HEK293 (cell line): ENCODE results near the gene AR.

Experiments used
- CTCF ChIA-PET: fragments of 350-600 bp; formaldehyde crosslinking; extraction: SDS; loops from one replicate; lab custom pipeline; 2021; ENCODE audit warnings: antibody characterized with exemption; lab: Yijun Ruan, JAX
- POLR2A ChIA-PET: fragments of 300-600 bp; formaldehyde crosslinking; extraction: SDS; loops from one replicate; lab custom pipeline; 2020; ENCODE audit warnings: antibody characterized with exemption, inconsistent platforms; lab: Yijun Ruan, JAX
- H3K27ac ChIP-seq: fragments of 200-500 bp; sonication (Bioruptor generic); 2 replicates; pipeline ENCODE4 v1.5.1; 2014; ENCODE audit warnings: low read depth, low read length, control low read depth, inconsistent platforms; ENCODE audit errors: extremely low read depth
- H3K36me3 ChIP-seq, 2 experiments: fragments of 200-500 bp in 1 of 2; sonication (Bioruptor generic) in 1 of 2; 1 replicate in 1 of 2; 2 replicates in 1 of 2; pipeline ENCODE4 v1.5.1; 2014 to 2017; ENCODE audit warnings: inconsistent platforms in 2 of 2, low read length in 2 of 2; ENCODE audit not compliant: control insufficient read depth in 2 of 2, insufficient read depth in 1 of 2
- H3K4me1 ChIP-seq: fragments of 200-500 bp; sonication (Bioruptor generic); 2 replicates; pipeline ENCODE4 v1.5.1; 2014; ENCODE audit warnings: mild to moderate bottlenecking, low read length, inconsistent platforms; ENCODE audit not compliant: control insufficient read depth, insufficient read depth
- H3K4me3 ChIP-seq: 2 replicates; pipeline ENCODE4 v1.5.1; 2011; ENCODE audit warnings: low read depth, mild to moderate bottlenecking, control low read depth, low read length, moderate library complexity
- H3K9me3 ChIP-seq: fragments of 200-500 bp; sonication (Bioruptor generic); 2 replicates; pipeline ENCODE4 v1.5.1; 2014; ENCODE audit warnings: low read depth, low read length, inconsistent platforms; ENCODE audit not compliant: control insufficient read depth, insufficient read depth
- KLF10 ChIP-seq: fragments of 450-650 bp; IDR thresholded peaks from 2 replicates; pipeline ENCODE4 v1.5.1; 2018; ENCODE audit warnings: missing biosample characterization, mild to moderate bottlenecking, missing genetic modification characterization
- PBX3 ChIP-seq: sonication (generic); formaldehyde crosslinking; IDR thresholded peaks from 2 replicates; pipeline ENCODE4 v1.8.1; 2022; ENCODE audit warnings: mild to moderate bottlenecking, moderate library complexity, missing genetic modification reagents
- PRDM1 ChIP-seq: fragments of 450-650 bp; formaldehyde crosslinking; IDR thresholded peaks from 2 replicates; pipeline ENCODE4; 2016; ENCODE audit warnings: missing biosample characterization, missing genetic modification characterization
- PRDM2 ChIP-seq: fragments of 450-650 bp; formaldehyde crosslinking; IDR thresholded peaks from 2 replicates; pipeline ENCODE4 v1.5.1; 2016; ENCODE audit warnings: missing biosample characterization, missing genetic modification characterization, borderline replicate concordance
- REST ChIP-seq: fragments of 450-650 bp; formaldehyde crosslinking; IDR thresholded peaks from 2 replicates; pipeline ENCODE4 v1.5.1; 2016; ENCODE audit warnings: missing biosample characterization, missing genetic modification characterization
- SP2 ChIP-seq: fragments of 450-650 bp; formaldehyde crosslinking; IDR thresholded peaks from 2 replicates; pipeline ENCODE4 v1.5.1; 2016; ENCODE audit warnings: missing biosample characterization, missing genetic modification characterization
- ZBTB49 ChIP-seq: fragments of 450-650 bp; formaldehyde crosslinking; IDR thresholded peaks from 2 replicates; pipeline ENCODE4 v1.5.1; 2016; ENCODE audit warnings: missing biosample characterization, missing genetic modification characterization, low read depth
- ZEB2 ChIP-seq: fragments of 450-650 bp; formaldehyde crosslinking; IDR thresholded peaks from 2 replicates; pipeline ENCODE4 v1.5.1; 2016; ENCODE audit warnings: missing biosample characterization, missing genetic modification characterization
- ZFP69B ChIP-seq: fragments of 450-650 bp; formaldehyde crosslinking; IDR thresholded peaks from 2 replicates; pipeline ENCODE4 v1.5.1; 2016; ENCODE audit warnings: missing biosample characterization, missing genetic modification characterization
- ZNF112 ChIP-seq: fragments of 450-650 bp; formaldehyde crosslinking; IDR thresholded peaks from 2 replicates; pipeline ENCODE4 v1.5.0; 2017; ENCODE audit warnings: missing biosample characterization, missing genetic modification characterization
- ZNF121 ChIP-seq: fragments of 450-650 bp; formaldehyde crosslinking; IDR thresholded peaks from 2 replicates; pipeline ENCODE4 v1.5.1; 2016; ENCODE audit warnings: missing biosample characterization, missing genetic modification characterization
- ZNF23 ChIP-seq: fragments of 450-650 bp; formaldehyde crosslinking; IDR thresholded peaks from 2 replicates; pipeline ENCODE4 v1.5.1; 2016; ENCODE audit warnings: missing biosample characterization, missing genetic modification characterization, borderline replicate concordance
- ZNF239 ChIP-seq: fragments of 450-650 bp; formaldehyde crosslinking; IDR thresholded peaks from 2 replicates; pipeline ENCODE4 v1.5.1; 2016; ENCODE audit warnings: missing biosample characterization, missing genetic modification characterization
- ZNF473 ChIP-seq: fragments of 450-650 bp; formaldehyde crosslinking; IDR thresholded peaks from 2 replicates; pipeline ENCODE4 v1.5.1; 2017; ENCODE audit warnings: missing biosample characterization, missing genetic modification characterization
- ZNF48 ChIP-seq: fragments of 450-650 bp; formaldehyde crosslinking; IDR thresholded peaks from 2 replicates; pipeline ENCODE4 v1.5.1; 2016; ENCODE audit warnings: missing biosample characterization, missing genetic modification characterization
- ZNF514 ChIP-seq: fragments of 450-650 bp; formaldehyde crosslinking; IDR thresholded peaks from 2 replicates; pipeline ENCODE4 v1.5.1; 2016; ENCODE audit warnings: missing biosample characterization, missing genetic modification characterization
- ZNF561 ChIP-seq: fragments of 450-650 bp; IDR thresholded peaks from 2 replicates; pipeline ENCODE4 v1.5.1; 2018; ENCODE audit warnings: missing biosample characterization, missing genetic modification characterization, borderline replicate concordance
- ZNF580 ChIP-seq: fragments of 450-650 bp; formaldehyde crosslinking; IDR thresholded peaks from 2 replicates; pipeline ENCODE4 v1.5.1; 2016; ENCODE audit warnings: missing biosample characterization, missing genetic modification characterization
- ZNF596 ChIP-seq: fragments of 450-650 bp; IDR thresholded peaks from 2 replicates; pipeline ENCODE4 v1.5.0; 2018; ENCODE audit warnings: missing biosample characterization, mild to moderate bottlenecking, missing genetic modification characterization, moderate library complexity
- ZSCAN5A ChIP-seq: fragments of 450-650 bp; formaldehyde crosslinking; IDR thresholded peaks from 2 replicates; pipeline ENCODE4 v1.5.1; 2016; ENCODE audit warnings: missing biosample characterization, missing genetic modification characterization

Gene AR

GRCh38 chrX:67520671-67521070, 23.1 kb upstream of the AR start:
- CTCF ChIA-PET: no interaction called here
- no peak overlapping the region for H3K27ac ChIP-seq
- no peaks in the 10 kb centered on the region; the same call in 1 of the 2 replicates for H3K9me3 ChIP-seq
- POLR2A ChIA-PET: no interaction called here
- TF ChIP-seq ZBTB49 (tag by site-specific recombination) (no peak), ZNF23 (tag by site-specific recombination) (no peak), ZNF121 (tag by site-specific recombination) (no peak), ZEB2 (tag by site-specific recombination) (no peak), KLF10 (tag by site-specific recombination) (no peak), PRDM2 (tag by site-specific recombination) (no peak), PBX3 (CRISPR knock-in tag) (no peak), ZNF596 (no peak), SP2 (tag by site-specific recombination) (no peak), ZNF473 (tag by site-specific recombination) (no peak), ZNF514 (tag by site-specific recombination) (no peak), ZNF112 (tag by site-specific recombination) (no peak), ZNF580 (tag by site-specific recombination) (no peak)
- TF ChIP-seq, all 188 proteins: peak for 0
- no peaks in the 10 kb centered on the region for H3K4me1 ChIP-seq
- no peak overlapping the region for H3K4me3 ChIP-seq
- H3K36me3 ChIP-seq: no peaks in the 10 kb centered on the region

- POLR2A ChIA-PET: interaction anchor here (1.3 kb wide), 1 partner anchor 11 kb away, joined by 3 read pairs; no protein-coding TSS in a partner anchor
- no peak overlapping the region for H3K4me3 ChIP-seq
- no peaks in the 10 kb centered on the region; the same call in 1 of the 2 replicates for H3K9me3 ChIP-seq
- H3K36me3 ChIP-seq: no peaks in the 10 kb centered on the region
- CTCF ChIA-PET: no interaction called here
- H3K27ac ChIP-seq: no peak overlapping the region
- no peaks in the 10 kb centered on the region for H3K4me1 ChIP-seq
- TF ChIP-seq REST (tag by site-specific recombination) (no peak), ZNF48 (no peak), ZFP69B (tag by site-specific recombination) (no peak), PRDM1 (tag by site-specific recombination) (no peak), ZSCAN5A (tag by site-specific recombination) (no peak), ZNF561 (tag by site-specific recombination) (no peak), ZNF239 (tag by site-specific recombination) (no peak)
Measured at GRCh38 chrX:67523002-67523681, 20.7 kb upstream of the AR start.
